GM23338 (cell line): Measurements from ENCODE around the gene PTBP2. TPM values are rescaled to one million over a fixed set of nuclear protein-coding genes. Genes with fewer than 3 reads are reported as not detected.

Experiments used
- ATAC-seq: fragments of 200-7000 bp; cut with Tn5 transposase; 3 replicates; pipeline ENCODE4 v1.9.1; 2020
- DNase-seq: peaks from one replicate; pipeline ENCODE4 v3.0.0-alpha.2; 2015; ENCODE audit warnings: low spot score
- H2AFZ ChIP-seq: fragments of 200-600 bp; sonication (generic); 2 replicates; pipeline ENCODE4 v1.8.0; 2016; ENCODE audit warnings: antibody characterized with exemption, mild to moderate bottlenecking, moderate library complexity
- H3F3A ChIP-seq: fragments of 200-600 bp; sonication (generic); replicated peaks from 2 replicates; pipeline ENCODE4 v1.8.0; 2017; ENCODE audit warnings: antibody characterized with exemption, mixed run types, low read depth
- H3K27ac ChIP-seq: fragments of 200-600 bp; sonication (generic); 2 replicates; pipeline ENCODE4 v1.6.1; 2016; ENCODE audit warnings: low read depth
- H3K27me3 ChIP-seq: fragments of 200-600 bp; sonication (generic); 2 replicates; pipeline ENCODE4 v1.8.0; 2016; ENCODE audit warnings: mild to moderate bottlenecking, mixed run types, moderate library complexity; ENCODE audit not compliant: insufficient read depth
- H3K36me3 ChIP-seq: fragments of 200-600 bp; sonication (generic); 2 replicates; pipeline ENCODE4 v1.8.0; 2016; ENCODE audit warnings: mild to moderate bottlenecking; ENCODE audit not compliant: insufficient read depth
- H3K4me1 ChIP-seq: fragments of 200-600 bp; sonication (generic); 2 replicates; pipeline ENCODE4 v1.8.0; 2016; ENCODE audit warnings: mild to moderate bottlenecking, moderate library complexity; ENCODE audit not compliant: insufficient read depth
- H3K4me2 ChIP-seq: fragments of 200-600 bp; sonication (generic); 2 replicates; pipeline ENCODE4 v1.7.1; 2017; ENCODE audit warnings: mixed run types
- H3K4me3 ChIP-seq: fragments of 200-600 bp; sonication (generic); 2 replicates; pipeline ENCODE4 v1.6.1; 2016; ENCODE audit warnings: mixed run types
- H3K79me2 ChIP-seq: fragments of 200-600 bp; sonication (generic); replicated peaks from 2 replicates; pipeline ENCODE4 v1.8.0; 2017; ENCODE audit warnings: mild to moderate bottlenecking; ENCODE audit not compliant: insufficient read depth
- H3K9me2 ChIP-seq: fragments of 200-600 bp; sonication (generic); 2 replicates; pipeline ENCODE4 v1.8.0; 2017; ENCODE audit not compliant: insufficient read depth
- H4K20me1 ChIP-seq: fragments of 200-600 bp; sonication (generic); replicated peaks from 2 replicates; pipeline ENCODE4 v1.8.0; 2017; ENCODE audit warnings: mild to moderate bottlenecking; ENCODE audit not compliant: insufficient read depth
- H3K27ac Mint-ChIP-seq: 2 replicates; pipeline ENCODE4 v1.8.0; 2020; ENCODE audit warnings: inconsistent platforms, mild to moderate bottlenecking, moderate library complexity, mixed read lengths
- H3K27me3 Mint-ChIP-seq: 3 replicates; pipeline ENCODE4 v1.8.0; 2022; ENCODE audit warnings: low read depth, mild to moderate bottlenecking, moderate library complexity, mixed read lengths, inconsistent platforms; ENCODE audit not compliant: insufficient read depth, poor library complexity
- H3K36me3 Mint-ChIP-seq: 3 replicates; pipeline ENCODE4 v1.8.0; 2021; ENCODE audit warnings: low read depth, mild to moderate bottlenecking, inconsistent platforms, moderate library complexity, mixed read lengths
- H3K4me1 Mint-ChIP-seq: 3 replicates; pipeline ENCODE4 v1.8.0; 2020; ENCODE audit warnings: mild to moderate bottlenecking, inconsistent platforms, mixed read lengths
- H3K4me3 Mint-ChIP-seq: 3 replicates; pipeline ENCODE4 v1.8.0; 2021; ENCODE audit warnings: moderate library complexity, mild to moderate bottlenecking, inconsistent platforms, mixed read lengths
- H3K9me3 Mint-ChIP-seq: 3 replicates; pipeline ENCODE4 v1.8.0; 2020; ENCODE audit warnings: moderate library complexity, mild to moderate bottlenecking, inconsistent platforms, mixed read lengths
- CREB1 ChIP-seq: fragments of 250-450 bp; sonication (Bioruptor Pico); IDR thresholded peaks from 2 replicates; pipeline ENCODE4 v1.5.0; 2020; ENCODE audit warnings: low read depth, mild to moderate bottlenecking, moderate library complexity
- EZH2 ChIP-seq: fragments of 200-600 bp; sonication (generic); IDR thresholded peaks from one replicate; pipeline ENCODE4 v1.8.0; 2017; ENCODE audit warnings: antibody characterized with exemption, mild to moderate bottlenecking, low read depth; ENCODE audit not compliant: unreplicated experiment
- EZH2phosphoT487 ChIP-seq: fragments of 200-600 bp; sonication (generic); IDR thresholded peaks from one replicate; pipeline ENCODE4 v1.8.1; 2018; ENCODE audit warnings: antibody characterized with exemption; ENCODE audit not compliant: unreplicated experiment
- JUNB ChIP-seq: IDR thresholded peaks from one replicate; pipeline ENCODE4 v1.6.1; 2016; ENCODE audit warnings: antibody characterized with exemption; ENCODE audit not compliant: unreplicated experiment
- NANOG ChIP-seq: IDR thresholded peaks from 2 replicates; pipeline ENCODE4 v1.6.1; 2016; ENCODE audit warnings: antibody characterized with exemption, borderline replicate concordance
- POLR2AphosphoS5 ChIP-seq: IDR thresholded peaks from 2 replicates; pipeline ENCODE4 v1.6.1; 2016; ENCODE audit warnings: antibody characterized with exemption, low read depth
- STAT1 ChIP-seq: IDR thresholded peaks from one replicate; pipeline ENCODE4 v1.6.1; 2016; ENCODE audit warnings: antibody characterized with exemption; ENCODE audit not compliant: unreplicated experiment
- ZNF114 ChIP-seq: fragments of 250-450 bp; sonication (Bioruptor Pico); IDR thresholded peaks from 2 replicates; pipeline ENCODE4 v1.5.0; 2020; ENCODE audit warnings: mild to moderate bottlenecking, moderate library complexity
- ZNF331 ChIP-seq: fragments of 250-450 bp; sonication (Bioruptor Pico); IDR thresholded peaks from 2 replicates; pipeline ENCODE4 v1.5.0; 2020; ENCODE audit warnings: low read depth, mild to moderate bottlenecking, moderate library complexity
- polyA plus RNA-seq: library from polyadenylated mRNA; unstranded; fragments of >200 nt; fragmentation: Nextera tagmentation; extraction: Ambion mirVana; gene quantifications from 2 replicates; pipeline ENCODE4 v1.2.1, GENCODE V29; 2016
- total RNA-seq: library from RNA; depleted of rRNA; stranded (reverse); fragments of >200 nt; shearing (Covaris generic); gene quantifications from 2 replicates; pipeline ENCODE4 v1.2.3, GENCODE V29; 2014
- TF ChIP-seq, protein P1 (sequence below): fragments of 250-450 bp; sonication (Bioruptor Pico); IDR thresholded peaks from 2 replicates; pipeline ENCODE4 v1.5.0; 2020; ENCODE audit warnings: mild to moderate bottlenecking, moderate library complexity
- TF ChIP-seq, protein P2 (sequence below): IDR thresholded peaks from 2 replicates; pipeline ENCODE4 v1.6.1; 2016; ENCODE audit warnings: antibody characterized with exemption
- TF ChIP-seq, protein P3 (sequence below): IDR thresholded peaks from one replicate; pipeline ENCODE4 v1.6.1; 2018; ENCODE audit warnings: antibody characterized with exemption; ENCODE audit not compliant: unreplicated experiment
- TF ChIP-seq, protein P4 (sequence below), 2 experiments: fragments of 200-600 bp in 1 of 2; sonication (generic) in 1 of 2; conservative IDR thresholded peaks; 2 replicates each; pipeline versions ENCODE4 v1.5.1 to v1.6.1; 2016 to 2017; ENCODE audit warnings: antibody characterized with exemption in 2 of 2, low read depth in 2 of 2, mild to moderate bottlenecking in 2 of 2, moderate library complexity in 1 of 2

PTBP2 gene
- total and polyA plus RNA-seq, 2 experiments from 2014 or later = 50.2 to 108 TPM

DNA sequence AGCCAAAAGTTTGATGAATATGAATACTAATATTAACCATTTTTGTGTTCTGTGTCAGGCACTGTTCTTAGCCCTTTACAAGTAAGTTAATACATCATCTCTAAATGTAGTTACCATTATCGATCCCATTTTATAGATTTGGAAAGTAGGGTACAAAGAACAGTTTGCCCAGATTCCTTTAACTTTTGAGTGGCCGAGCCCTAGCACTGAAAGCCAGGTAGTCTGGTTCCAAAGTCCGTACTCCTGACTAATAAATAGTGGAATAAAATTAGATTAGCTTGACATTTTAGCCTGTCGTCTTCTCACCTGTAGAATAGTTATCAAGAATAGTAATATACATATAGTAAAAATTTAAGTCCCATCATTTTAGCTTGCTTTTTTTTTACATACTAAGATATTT, 70.6 kb downstream of the PTBP2 start:
- peaks cover 32% of the 10 kb centered on the region for H3K79me2 ChIP-seq
- Mint-ChIP-seq H3K36me3 (peaks cover 16% of the 10 kb centered on the region), H3K9me3 (no peaks in the 10 kb centered on the region), H3K27ac (no peak overlapping the region), H3K4me1 (peaks cover 4% of the 10 kb centered on the region; the same call in 1 of the 3 replicates), H3K4me3 (no peak overlapping the region), H3K27me3 (no peaks in the 10 kb centered on the region)
- H3F3A ChIP-seq = no peaks in the 10 kb centered on the region
- H3K36me3 ChIP-seq = peaks cover 10% of the 10 kb centered on the region
- no peaks in the 10 kb centered on the region for H3K4me1 ChIP-seq
- no peak overlapping the region for H3K27ac ChIP-seq
- H3K4me2 ChIP-seq = no peak overlapping the region
- ATAC-seq = no peak
- no peaks in the 10 kb centered on the region for H3K9me2 ChIP-seq
- H2AFZ ChIP-seq = no peak overlapping the region
- no peak for DNase-seq
- no peaks in the 10 kb centered on the region for H3K27me3 ChIP-seq
- H4K20me1 ChIP-seq = no peaks in the 10 kb centered on the region
- H3K4me3 ChIP-seq = no peak overlapping the region
- TF ChIP-seq POLR2AphosphoS5 (no peak), ZNF331 (no peak), ZNF114 (CRISPR knock-in tag) (no peak), EZH2 (no peak), NANOG (no peak), CREB1 (CRISPR knock-in tag) (no peak), STAT1 (no peak), EZH2phosphoT487 (no peak), JUNB (no peak)
- TF ChIP-seq, protein P1, sequence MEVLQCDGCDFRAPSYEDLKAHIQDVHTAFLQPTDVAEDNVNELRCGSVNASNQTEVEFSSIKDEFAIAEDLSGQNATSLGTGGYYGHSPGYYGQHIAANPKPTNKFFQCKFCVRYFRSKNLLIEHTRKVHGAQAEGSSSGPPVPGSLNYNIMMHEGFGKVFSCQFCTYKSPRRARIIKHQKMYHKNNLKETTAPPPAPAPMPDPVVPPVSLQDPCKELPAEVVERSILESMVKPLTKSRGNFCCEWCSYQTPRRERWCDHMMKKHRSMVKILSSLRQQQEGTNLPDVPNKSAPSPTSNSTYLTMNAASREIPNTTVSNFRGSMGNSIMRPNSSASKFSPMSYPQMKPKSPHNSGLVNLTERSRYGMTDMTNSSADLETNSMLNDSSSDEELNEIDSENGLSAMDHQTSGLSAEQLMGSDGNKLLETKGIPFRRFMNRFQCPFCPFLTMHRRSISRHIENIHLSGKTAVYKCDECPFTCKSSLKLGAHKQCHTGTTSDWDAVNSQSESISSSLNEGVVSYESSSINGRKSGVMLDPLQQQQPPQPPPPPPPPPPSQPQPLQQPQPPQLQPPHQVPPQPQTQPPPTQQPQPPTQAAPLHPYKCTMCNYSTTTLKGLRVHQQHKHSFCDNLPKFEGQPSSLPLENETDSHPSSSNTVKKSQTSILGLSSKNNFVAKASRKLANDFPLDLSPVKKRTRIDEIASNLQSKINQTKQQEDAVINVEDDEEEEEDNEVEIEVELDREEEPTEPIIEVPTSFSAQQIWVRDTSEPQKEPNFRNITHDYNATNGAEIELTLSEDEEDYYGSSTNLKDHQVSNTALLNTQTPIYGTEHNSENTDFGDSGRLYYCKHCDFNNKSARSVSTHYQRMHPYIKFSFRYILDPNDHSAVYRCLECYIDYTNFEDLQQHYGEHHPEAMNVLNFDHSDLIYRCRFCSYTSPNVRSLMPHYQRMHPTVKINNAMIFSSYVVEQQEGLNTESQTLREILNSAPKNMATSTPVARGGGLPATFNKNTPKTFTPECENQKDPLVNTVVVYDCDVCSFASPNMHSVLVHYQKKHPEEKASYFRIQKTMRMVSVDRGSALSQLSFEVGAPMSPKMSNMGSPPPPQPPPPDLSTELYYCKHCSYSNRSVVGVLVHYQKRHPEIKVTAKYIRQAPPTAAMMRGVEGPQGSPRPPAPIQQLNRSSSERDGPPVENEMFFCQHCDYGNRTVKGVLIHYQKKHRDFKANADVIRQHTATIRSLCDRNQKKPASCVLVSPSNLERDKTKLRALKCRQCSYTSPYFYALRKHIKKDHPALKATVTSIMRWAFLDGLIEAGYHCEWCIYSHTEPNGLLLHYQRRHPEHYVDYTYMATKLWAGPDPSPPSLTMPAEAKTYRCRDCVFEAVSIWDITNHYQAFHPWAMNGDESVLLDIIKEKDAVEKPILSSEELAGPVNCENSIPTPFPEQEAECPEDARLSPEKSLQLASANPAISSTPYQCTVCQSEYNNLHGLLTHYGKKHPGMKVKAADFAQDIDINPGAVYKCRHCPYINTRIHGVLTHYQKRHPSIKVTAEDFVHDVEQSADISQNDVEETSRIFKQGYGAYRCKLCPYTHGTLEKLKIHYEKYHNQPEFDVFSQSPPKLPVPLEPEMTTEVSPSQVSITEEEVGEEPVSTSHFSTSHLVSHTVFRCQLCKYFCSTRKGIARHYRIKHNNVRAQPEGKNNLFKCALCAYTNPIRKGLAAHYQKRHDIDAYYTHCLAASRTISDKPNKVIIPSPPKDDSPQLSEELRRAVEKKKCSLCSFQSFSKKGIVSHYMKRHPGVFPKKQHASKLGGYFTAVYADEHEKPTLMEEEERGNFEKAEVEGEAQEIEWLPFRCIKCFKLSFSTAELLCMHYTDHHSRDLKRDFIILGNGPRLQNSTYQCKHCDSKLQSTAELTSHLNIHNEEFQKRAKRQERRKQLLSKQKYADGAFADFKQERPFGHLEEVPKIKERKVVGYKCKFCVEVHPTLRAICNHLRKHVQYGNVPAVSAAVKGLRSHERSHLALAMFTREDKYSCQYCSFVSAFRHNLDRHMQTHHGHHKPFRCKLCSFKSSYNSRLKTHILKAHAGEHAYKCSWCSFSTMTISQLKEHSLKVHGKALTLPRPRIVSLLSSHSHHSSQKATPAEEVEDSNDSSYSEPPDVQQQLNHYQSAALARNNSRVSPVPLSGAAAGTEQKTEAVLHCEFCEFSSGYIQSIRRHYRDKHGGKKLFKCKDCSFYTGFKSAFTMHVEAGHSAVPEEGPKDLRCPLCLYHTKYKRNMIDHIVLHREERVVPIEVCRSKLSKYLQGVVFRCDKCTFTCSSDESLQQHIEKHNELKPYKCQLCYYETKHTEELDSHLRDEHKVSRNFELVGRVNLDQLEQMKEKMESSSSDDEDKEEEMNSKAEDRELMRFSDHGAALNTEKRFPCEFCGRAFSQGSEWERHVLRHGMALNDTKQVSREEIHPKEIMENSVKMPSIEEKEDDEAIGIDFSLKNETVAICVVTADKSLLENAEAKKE (CRISPR knock-in tag) = no peak
- TF ChIP-seq, protein P2, sequence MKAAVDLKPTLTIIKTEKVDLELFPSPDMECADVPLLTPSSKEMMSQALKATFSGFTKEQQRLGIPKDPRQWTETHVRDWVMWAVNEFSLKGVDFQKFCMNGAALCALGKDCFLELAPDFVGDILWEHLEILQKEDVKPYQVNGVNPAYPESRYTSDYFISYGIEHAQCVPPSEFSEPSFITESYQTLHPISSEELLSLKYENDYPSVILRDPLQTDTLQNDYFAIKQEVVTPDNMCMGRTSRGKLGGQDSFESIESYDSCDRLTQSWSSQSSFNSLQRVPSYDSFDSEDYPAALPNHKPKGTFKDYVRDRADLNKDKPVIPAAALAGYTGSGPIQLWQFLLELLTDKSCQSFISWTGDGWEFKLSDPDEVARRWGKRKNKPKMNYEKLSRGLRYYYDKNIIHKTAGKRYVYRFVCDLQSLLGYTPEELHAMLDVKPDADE = no peak
- TF ChIP-seq, protein P3, sequence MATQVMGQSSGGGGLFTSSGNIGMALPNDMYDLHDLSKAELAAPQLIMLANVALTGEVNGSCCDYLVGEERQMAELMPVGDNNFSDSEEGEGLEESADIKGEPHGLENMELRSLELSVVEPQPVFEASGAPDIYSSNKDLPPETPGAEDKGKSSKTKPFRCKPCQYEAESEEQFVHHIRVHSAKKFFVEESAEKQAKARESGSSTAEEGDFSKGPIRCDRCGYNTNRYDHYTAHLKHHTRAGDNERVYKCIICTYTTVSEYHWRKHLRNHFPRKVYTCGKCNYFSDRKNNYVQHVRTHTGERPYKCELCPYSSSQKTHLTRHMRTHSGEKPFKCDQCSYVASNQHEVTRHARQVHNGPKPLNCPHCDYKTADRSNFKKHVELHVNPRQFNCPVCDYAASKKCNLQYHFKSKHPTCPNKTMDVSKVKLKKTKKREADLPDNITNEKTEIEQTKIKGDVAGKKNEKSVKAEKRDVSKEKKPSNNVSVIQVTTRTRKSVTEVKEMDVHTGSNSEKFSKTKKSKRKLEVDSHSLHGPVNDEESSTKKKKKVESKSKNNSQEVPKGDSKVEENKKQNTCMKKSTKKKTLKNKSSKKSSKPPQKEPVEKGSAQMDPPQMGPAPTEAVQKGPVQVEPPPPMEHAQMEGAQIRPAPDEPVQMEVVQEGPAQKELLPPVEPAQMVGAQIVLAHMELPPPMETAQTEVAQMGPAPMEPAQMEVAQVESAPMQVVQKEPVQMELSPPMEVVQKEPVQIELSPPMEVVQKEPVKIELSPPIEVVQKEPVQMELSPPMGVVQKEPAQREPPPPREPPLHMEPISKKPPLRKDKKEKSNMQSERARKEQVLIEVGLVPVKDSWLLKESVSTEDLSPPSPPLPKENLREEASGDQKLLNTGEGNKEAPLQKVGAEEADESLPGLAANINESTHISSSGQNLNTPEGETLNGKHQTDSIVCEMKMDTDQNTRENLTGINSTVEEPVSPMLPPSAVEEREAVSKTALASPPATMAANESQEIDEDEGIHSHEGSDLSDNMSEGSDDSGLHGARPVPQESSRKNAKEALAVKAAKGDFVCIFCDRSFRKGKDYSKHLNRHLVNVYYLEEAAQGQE = no peak
- TF ChIP-seq, protein P4, sequence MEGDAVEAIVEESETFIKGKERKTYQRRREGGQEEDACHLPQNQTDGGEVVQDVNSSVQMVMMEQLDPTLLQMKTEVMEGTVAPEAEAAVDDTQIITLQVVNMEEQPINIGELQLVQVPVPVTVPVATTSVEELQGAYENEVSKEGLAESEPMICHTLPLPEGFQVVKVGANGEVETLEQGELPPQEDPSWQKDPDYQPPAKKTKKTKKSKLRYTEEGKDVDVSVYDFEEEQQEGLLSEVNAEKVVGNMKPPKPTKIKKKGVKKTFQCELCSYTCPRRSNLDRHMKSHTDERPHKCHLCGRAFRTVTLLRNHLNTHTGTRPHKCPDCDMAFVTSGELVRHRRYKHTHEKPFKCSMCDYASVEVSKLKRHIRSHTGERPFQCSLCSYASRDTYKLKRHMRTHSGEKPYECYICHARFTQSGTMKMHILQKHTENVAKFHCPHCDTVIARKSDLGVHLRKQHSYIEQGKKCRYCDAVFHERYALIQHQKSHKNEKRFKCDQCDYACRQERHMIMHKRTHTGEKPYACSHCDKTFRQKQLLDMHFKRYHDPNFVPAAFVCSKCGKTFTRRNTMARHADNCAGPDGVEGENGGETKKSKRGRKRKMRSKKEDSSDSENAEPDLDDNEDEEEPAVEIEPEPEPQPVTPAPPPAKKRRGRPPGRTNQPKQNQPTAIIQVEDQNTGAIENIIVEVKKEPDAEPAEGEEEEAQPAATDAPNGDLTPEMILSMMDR (conservative IDR thresholded peaks at IDR 0.05; ENCODE audit: low read depth in 2 of 2) = no peak
